GM10266 (cell line): Measurements from ENCODE around the gene CNMD.

ENCODE experiments used
- DNase-seq: peaks from one replicate; pipeline ENCODE4 v3.0.0; 2012; ENCODE audit errors: extremely low spot score
- TF ChIP-seq, protein P1 (sequence below): IDR thresholded peaks from 2 replicates; pipeline ENCODE4 v1.5.1; 2012; ENCODE audit warnings: mild to moderate bottlenecking, low read depth; ENCODE audit not compliant: control insufficient read depth, insufficient read depth; ENCODE audit errors: missing control alignments

Gene CNMD

DNA sequence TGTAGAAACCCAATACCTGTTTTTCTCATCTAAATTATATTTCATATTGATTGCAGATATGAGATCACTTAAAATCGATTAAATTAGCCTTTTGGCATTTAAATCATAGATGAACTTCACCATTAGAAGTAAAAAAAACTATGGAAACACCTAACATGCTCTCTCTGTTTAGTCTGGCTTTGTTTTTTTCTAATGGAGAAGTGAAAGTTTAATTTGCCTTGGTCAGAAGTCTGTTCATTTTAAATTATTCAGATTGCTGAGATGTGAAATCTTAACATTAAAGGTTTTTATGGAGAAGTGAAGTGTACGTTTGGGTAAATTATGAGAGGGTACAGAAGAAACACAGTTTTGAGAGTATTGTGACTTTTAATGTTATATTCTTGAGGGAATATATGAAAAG, 80.3 kb downstream of the CNMD start:
- TF ChIP-seq, protein P1, sequence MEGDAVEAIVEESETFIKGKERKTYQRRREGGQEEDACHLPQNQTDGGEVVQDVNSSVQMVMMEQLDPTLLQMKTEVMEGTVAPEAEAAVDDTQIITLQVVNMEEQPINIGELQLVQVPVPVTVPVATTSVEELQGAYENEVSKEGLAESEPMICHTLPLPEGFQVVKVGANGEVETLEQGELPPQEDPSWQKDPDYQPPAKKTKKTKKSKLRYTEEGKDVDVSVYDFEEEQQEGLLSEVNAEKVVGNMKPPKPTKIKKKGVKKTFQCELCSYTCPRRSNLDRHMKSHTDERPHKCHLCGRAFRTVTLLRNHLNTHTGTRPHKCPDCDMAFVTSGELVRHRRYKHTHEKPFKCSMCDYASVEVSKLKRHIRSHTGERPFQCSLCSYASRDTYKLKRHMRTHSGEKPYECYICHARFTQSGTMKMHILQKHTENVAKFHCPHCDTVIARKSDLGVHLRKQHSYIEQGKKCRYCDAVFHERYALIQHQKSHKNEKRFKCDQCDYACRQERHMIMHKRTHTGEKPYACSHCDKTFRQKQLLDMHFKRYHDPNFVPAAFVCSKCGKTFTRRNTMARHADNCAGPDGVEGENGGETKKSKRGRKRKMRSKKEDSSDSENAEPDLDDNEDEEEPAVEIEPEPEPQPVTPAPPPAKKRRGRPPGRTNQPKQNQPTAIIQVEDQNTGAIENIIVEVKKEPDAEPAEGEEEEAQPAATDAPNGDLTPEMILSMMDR = no peak
- DNase-seq = no peak
